Brain microvascular endothelial cell (primary cell): ENCODE results near the gene ABHD11.

ENCODE experiments used
- DNase-seq: peaks from one replicate; pipeline ENCODE4 v3.0.0-alpha.2; 2020
- H3K27ac ChIP-seq: fragments of 250-450 bp; sonication (Bioruptor Pico); 2 replicates; pipeline ENCODE4 v1.5.1; 2020; ENCODE audit warnings: mild to moderate bottlenecking, moderate library complexity
- H3K27me3 ChIP-seq: fragments of 250-450 bp; sonication (Bioruptor Pico); replicated peaks from 2 replicates; pipeline ENCODE4 v1.5.1; 2020; ENCODE audit warnings: mild to moderate bottlenecking
- H3K36me3 ChIP-seq: fragments of 250-450 bp; sonication (Bioruptor Pico); replicated peaks from 2 replicates; pipeline ENCODE4 v1.5.1; 2020; ENCODE audit warnings: mild to moderate bottlenecking
- H3K4me3 ChIP-seq: 2 replicates; pipeline ENCODE4 v1.5.1; 2011; ENCODE audit warnings: low read depth, mild to moderate bottlenecking, control low read depth, low read length, moderate library complexity
- in situ Hi-C: cut with HindIII; loops from 2 replicates; pipeline ENCODE4 v1.10.0; 2017; ENCODE audit warnings: low sequenced_read_pairs, low pct_ligation_motif_present
- TF ChIP-seq, protein P1 (sequence below): IDR thresholded peaks from 2 replicates; pipeline ENCODE4 v1.5.1; 2011; ENCODE audit warnings: low read depth, mild to moderate bottlenecking, moderate library complexity, low read length, control low read depth, inconsistent platforms; ENCODE audit errors: missing control alignments

Gene ABHD11

DNA sequence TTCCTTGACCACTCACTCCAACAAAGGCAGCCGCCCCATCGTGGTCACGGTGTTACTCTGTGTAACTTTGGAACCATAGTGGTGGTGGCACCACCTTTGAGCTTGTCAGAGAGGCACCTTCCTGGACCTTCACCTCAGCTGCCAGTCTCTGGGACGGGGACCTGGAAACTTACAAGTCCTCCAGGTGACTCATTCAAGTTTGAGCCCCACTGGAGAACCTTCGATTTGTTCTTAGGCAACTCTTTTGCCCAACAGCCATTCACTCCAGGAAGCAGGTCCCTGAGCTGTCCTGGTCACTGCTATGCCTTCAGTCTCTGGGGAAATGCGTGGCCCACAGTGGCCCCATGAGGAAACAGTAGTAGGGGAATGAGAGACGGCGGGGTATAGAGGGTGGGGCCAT is 36.4 kb downstream of the ABHD11 start:
- H3K27ac ChIP-seq: peak overlapping the region; percentile 40
- DNase-seq: no peak
- H3K4me3 ChIP-seq: no peak overlapping the region
- in situ Hi-C loops: no loop called here
- peaks cover 87% of the 10 kb centered on the region for H3K36me3 ChIP-seq
- TF ChIP-seq, protein P1, sequence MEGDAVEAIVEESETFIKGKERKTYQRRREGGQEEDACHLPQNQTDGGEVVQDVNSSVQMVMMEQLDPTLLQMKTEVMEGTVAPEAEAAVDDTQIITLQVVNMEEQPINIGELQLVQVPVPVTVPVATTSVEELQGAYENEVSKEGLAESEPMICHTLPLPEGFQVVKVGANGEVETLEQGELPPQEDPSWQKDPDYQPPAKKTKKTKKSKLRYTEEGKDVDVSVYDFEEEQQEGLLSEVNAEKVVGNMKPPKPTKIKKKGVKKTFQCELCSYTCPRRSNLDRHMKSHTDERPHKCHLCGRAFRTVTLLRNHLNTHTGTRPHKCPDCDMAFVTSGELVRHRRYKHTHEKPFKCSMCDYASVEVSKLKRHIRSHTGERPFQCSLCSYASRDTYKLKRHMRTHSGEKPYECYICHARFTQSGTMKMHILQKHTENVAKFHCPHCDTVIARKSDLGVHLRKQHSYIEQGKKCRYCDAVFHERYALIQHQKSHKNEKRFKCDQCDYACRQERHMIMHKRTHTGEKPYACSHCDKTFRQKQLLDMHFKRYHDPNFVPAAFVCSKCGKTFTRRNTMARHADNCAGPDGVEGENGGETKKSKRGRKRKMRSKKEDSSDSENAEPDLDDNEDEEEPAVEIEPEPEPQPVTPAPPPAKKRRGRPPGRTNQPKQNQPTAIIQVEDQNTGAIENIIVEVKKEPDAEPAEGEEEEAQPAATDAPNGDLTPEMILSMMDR: no peak
- H3K27me3 ChIP-seq: no peaks in the 10 kb centered on the region

- TF ChIP-seq, protein P1: peak; percentile 79
- peak; percentile 70 for DNase-seq
- in situ Hi-C loops: no loop called here
- Histone ChIP-seq H3K4me3 (no peak overlapping the region), H3K27me3 (no peaks in the 10 kb centered on the region), H3K36me3 (peaks cover 82% of the 10 kb centered on the region), H3K27ac (peak overlapping the region; percentile 40)
These were observed 37.1 kb downstream of the ABHD11 start for GRCh38 chr7:73701357-73701995.

GRCh38 chr7:73700581-73701134 is 37.9 kb downstream of the ABHD11 start:
- no peak overlapping the region for H3K27ac ChIP-seq
- H3K27me3 ChIP-seq: no peaks in the 10 kb centered on the region
- H3K36me3 ChIP-seq: peaks cover 75% of the 10 kb centered on the region
- TF ChIP-seq, protein P1: no peak
- no peak overlapping the region for H3K4me3 ChIP-seq
- in situ Hi-C loops: no loop called here
- no peak for DNase-seq

DNA sequence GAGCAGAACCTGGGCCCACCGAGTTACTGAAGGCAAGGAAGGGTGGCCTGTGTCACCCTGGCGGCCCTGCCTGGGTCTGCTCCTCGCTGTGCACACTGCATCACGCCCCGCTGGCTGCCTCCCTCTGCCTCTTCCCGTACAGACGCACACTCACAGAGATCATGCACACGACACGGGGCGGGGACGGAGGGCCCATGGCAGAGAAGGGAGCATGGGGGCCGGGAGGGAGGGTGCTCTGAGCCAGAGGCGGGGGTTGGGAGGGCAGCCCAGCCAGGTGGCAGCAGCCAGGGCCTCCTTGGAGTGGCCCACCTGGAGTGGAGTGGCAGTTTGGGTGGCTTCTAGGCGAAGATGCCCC is 38.6 kb downstream of the ABHD11 start:
- TF ChIP-seq, protein P1: no peak
- no peak overlapping the region for H3K4me3 ChIP-seq
- no peak overlapping the region for H3K27ac ChIP-seq
- peaks cover 69% of the 10 kb centered on the region for H3K36me3 ChIP-seq
- no peaks in the 10 kb centered on the region for H3K27me3 ChIP-seq
- in situ Hi-C loops: no loop called here
- no peak for DNase-seq

- H3K4me3 ChIP-seq: no peak overlapping the region
- H3K27me3 ChIP-seq: no peaks in the 10 kb centered on the region
- no peak for DNase-seq
- in situ Hi-C loops: no loop called here
- H3K27ac ChIP-seq: no peak overlapping the region
- TF ChIP-seq, protein P1: no peak
- peaks cover 67% of the 10 kb centered on the region for H3K36me3 ChIP-seq
These were observed 39.1 kb downstream of the ABHD11 start for GRCh38 chr7:73699370-73700068.
